Measurements from ENCODE around the gene GATAD2A.
A peak's percentile ranks its signal among the peaks of the same experiment; 100 is the strongest.

The GATAD2A gene

DNA sequence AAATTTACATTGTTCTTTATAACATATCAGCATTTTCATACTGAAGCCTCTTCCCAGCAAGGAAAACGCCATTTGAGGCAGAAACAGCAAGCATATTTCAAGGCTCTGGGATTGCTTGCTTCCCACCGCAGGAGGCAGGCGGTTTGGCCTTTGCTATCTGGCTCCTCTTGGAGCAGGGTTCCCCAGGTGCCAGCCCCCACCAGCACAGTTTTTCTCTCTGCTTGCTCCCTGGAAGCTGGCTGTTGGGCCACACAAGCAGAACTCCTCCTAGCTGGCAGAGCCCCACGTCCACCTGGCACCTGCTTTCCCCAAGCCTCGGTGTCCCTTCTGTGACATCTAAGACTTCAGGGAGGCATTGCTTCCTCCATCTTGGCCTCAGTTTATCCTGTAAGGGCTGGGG is 16.7 kb downstream of the GATAD2A start:
- DNase-seq (ENCODE audit: low read depth): no peak

DNA sequence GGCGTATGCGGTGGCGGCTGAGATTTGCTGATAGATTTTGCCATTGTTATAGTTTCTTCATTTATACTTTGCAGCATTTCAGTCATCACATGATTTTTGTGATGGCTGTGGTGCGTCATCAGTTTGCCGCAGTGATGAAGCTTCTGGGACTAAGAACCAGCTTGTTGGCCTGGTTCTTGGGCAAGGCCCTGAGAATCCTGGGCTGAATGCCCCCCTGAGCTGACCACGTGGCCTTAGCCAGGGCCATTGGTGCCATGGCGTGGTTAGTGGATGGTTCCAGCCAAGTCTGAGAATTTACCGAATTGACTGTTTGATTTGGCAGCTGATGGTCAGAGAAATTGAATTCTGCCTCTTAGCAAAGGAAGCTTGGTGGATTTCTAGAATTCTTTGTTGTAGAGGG is 17.8 kb downstream of the GATAD2A start:
- DNase-seq (ENCODE audit: low read depth): no peak

DNA sequence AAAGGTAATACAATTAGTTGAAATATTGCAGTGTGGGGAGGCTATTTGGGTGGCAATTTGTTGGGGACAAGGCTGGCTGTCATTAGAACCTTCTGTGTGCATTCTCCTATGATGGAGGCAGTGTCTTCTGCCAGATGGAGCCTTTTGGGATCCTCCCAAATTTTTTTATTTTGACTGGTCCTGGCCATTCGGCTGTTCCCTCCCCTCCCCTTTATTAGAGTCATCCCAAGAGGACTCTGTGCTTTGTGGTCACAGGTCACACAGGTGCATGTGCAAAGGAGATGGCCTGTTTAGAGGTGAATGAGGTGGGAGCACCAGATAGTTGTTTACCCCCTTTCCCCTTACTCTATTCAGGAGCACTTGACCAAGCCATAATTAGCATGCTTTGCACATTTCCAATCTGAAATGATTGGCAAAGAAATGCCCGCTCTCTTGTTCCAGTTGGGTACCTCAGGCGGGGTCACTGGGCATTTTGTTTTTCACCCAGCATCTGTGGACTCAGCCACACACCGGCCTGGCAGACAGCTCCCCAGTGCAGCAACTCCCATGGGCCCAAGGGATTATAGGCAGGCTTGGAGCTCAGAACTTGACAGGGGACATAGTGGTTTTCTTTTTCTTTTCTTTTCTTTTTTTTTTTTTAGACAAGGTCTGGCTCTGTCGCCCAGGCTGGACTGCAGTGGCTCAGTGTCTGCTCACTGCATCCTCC is 19.8 kb downstream of the GATAD2A start:
- no peak for DNase-seq (ENCODE audit: low read depth)

DNA sequence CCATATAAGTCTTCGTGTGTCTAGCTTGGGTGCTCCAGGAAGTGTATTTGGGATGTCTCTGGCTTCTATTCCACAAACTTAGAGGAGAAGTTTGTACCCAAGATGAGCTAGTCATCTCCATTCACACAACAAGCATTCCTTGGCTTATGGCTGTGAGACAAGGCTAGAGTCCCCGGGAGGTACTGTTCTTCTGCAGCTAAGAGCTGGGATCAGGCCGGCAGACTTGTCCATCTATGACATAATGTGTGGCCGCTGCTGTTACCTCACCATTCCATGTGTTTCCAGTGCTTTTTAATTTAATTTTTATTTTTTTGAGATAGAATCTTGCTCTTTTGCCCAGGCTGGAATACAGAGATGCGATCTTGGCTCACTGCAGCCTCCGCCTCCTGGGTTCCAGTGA is 20.7 kb downstream of the GATAD2A start:
- no peak for DNase-seq (ENCODE audit: low read depth)

DNA sequence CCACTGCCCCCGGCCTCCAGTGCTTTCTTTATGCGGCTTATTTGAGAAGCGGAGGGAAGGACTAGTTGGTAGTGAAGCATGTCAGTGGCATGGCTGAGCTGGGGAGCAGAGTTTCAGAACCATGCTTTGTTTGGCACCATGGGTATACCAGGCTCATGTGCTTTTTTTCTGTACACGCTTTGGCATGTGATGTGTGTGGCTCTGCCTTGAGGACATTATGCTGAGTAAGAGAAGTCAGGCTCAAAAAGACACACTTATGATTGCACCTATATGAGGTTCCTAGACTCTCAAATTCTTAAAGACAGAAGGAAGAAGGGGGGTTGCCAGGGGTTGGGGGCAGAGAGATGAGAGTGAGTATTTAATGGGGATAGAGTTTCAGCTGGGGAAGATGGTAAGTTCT is 21.3 kb downstream of the GATAD2A start:
- DNase-seq (ENCODE audit: low read depth): no peak

DNA sequence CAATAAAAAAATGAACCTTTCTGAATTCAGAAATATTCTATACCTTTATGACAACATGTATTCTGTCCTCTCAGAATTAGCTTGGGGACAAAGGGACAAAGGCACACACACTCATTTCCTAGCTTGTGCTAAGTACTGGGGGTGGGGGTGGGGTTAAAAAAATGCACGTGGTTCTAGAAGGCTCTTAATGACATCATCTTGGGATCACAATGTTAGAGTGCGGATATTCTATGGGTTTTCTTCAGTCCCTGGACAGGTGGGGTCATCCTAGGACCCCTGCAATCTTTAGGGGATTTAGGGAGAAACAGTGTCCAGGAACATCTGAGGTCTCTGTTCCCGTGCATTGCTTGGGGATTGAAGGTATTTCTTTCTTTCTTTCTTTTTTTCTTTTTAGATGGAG is 21.8 kb downstream of the GATAD2A start:
- DNase-seq (ENCODE audit: low read depth): no peak

DNA sequence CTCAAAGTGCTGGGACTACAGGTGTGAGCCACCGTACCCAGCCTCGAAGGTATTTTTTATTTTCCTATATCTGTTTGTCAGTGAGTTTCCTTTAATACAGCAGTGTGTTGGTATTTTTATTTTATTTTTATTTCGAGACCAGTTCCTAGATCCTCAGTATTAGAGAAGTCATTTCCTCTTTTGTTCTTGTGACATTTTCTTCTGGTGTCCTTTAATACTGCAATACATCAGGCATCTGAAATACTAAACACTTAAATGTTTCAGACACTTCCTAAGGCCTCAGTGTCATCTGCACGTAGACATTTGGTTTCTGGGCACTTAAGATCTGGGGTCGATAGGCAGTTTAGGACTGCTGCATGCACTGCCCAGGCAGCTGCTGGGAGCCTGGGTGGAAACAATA is 22.5 kb downstream of the GATAD2A start:
- DNase-seq (ENCODE audit: low read depth): no peak

- no peak for DNase-seq (ENCODE audit: low read depth)
Observed at GRCh38 chr19:19428746-19429145, 23.3 kb downstream of the GATAD2A start.

DNA sequence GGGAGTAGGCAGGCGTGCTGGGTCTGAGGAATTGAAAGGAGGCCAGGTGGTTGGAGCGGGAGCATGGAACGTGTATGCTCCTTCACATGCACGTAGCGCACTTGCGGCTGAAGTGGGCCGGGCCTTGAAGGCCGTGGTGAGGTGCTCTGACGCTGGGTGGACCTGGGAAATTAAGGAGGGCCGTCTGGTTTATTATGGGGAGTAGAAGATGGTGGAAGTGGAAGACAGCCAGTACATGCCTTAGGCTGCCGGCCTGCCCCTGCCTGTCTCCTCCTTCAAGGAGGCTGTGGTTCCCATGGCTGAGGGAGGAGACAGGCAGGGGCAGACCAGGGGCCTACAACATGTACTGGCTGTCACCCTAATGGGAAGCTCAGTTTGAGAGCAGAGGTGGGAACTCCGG is 23.9 kb downstream of the GATAD2A start:
- no peak for DNase-seq (ENCODE audit: low read depth)

DNA sequence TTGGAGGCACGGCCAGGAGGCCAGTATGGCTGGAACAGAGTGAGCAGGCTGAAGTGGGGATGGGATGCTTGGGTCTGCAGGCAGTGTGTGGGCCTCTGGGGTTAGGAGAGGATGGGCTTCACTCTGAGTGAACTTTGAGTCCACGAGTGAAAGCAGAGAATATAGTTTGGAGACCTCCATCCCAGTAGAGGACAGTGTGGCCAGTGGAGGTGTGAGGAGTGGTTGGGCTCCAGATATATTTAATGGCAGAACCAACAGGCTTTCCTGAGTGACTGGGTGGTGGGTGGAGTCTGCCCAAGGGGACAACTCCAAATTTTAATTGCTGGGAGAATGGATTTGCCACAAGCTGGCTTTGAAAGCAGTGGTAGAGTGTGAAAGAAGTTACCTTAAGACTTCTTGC is 27.3 kb downstream of the GATAD2A start:
- no peak for DNase-seq (ENCODE audit: low read depth)

DNA sequence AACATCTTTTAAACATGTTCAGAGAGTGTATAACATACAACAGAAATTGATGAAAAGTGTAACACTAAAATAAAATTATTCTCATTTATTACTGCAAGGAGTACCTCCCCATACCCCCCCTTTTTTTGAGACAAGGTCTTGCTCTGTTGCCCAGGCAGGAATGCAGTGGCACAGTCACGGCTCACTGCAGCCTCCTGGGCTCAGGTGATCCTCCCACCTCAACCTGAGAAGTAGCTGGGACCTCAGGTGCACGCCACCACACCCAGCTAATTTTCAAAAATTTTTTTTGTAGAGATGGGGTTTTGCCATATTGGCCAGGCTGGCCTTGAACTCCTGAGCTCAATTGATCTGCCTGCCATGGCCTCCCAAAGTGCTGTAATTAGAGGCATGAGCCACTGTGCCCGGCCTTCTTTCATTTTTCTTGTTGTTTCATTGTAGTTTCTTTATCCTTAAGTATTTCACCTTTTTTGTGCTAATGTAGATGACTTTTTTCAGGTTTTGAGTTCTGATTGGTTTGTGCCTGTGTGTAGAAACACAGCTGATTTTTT is 28.3 kb downstream of the GATAD2A start:
- no peak for DNase-seq (ENCODE audit: low read depth)

- DNase-seq (ENCODE audit: low read depth): peak; percentile 45
Observed at GRCh38 chr19:19434483-19435045, 29.1 kb downstream of the GATAD2A start.

DNA sequence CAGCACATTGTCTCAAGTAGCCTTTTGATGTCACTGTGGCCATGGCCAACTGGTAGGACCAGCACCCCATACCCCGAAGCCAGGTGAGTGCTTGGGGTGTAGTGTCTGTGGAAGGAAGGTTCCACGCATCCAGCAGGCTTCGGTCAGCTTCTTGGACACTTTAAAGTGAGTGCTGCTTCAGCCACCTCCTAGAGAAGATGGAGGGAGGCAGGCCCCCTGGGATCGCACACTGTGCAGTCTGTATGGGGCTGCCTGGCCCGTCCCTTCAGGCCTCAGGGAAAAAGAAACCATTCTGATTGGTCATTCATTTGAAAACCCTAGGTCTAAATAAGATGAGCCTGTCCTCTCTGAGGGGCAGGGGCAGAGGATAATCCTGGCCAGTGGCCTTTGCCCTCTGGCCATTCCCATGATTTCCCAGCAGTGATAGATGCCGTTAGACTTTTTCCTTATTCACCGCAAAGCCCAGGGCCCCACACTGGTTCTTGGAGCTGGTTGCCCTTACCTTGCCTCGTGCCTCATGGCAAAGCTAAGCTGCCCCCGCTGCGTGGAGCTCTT is 30.7 kb downstream of the GATAD2A start:
- DNase-seq (ENCODE audit: low read depth): no peak

GRCh38 chr19:19438366-19439175 is 33.1 kb downstream of the GATAD2A start:
- DNase-seq (ENCODE audit: low read depth): no peak

GRCh38 chr19:19439176-19439482 is 33.7 kb downstream of the GATAD2A start:
- no peak for DNase-seq (ENCODE audit: low read depth)

DNA sequence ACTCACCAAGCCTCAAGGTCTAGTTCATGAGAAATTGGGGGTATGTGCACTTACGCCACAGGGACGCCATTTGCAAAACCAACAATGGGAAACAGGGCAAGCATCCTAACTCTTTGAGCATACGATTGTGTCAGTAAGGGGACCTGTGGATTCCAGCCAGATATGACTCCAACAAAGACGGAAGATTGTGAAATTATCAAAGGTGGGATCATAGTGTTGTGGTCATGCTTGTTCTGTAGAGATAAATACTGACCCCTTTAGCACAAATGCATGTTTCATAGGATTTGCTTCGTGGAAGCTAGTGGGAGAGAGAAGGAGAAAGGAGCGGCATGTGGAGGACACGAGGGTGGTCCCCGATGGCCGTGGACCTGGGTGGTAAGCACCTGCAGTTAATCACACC is 37.8 kb downstream of the GATAD2A start:
- no peak for DNase-seq (ENCODE audit: low read depth)

- DNase-seq (ENCODE audit: low read depth): no peak
Observed at GRCh38 chr19:19443902-19444680, 38.6 kb downstream of the GATAD2A start.

GRCh38 chr19:19444681-19445155 is 39.2 kb downstream of the GATAD2A start:
- DNase-seq (ENCODE audit: low read depth): no peak

DNA sequence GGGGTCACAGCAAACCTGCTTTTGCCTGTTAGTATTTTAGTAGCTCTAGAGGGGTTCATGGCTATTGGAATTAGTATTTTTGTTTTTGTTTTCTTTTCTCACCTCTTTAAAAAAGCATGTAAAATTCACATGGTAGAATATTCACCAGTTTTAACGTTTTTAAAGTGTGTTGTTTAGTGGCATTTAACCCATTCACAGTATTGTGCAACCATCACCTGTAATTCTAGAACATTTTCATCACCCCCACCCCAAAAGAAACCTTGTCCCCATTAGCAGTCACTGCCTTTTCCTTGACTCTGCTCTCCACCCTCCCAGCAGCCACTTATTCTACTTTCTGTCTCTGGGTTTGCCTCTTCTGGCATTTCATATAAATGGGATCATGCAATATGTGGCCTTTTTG is 39.8 kb downstream of the GATAD2A start:
- no peak for DNase-seq (ENCODE audit: low read depth)

DNA sequence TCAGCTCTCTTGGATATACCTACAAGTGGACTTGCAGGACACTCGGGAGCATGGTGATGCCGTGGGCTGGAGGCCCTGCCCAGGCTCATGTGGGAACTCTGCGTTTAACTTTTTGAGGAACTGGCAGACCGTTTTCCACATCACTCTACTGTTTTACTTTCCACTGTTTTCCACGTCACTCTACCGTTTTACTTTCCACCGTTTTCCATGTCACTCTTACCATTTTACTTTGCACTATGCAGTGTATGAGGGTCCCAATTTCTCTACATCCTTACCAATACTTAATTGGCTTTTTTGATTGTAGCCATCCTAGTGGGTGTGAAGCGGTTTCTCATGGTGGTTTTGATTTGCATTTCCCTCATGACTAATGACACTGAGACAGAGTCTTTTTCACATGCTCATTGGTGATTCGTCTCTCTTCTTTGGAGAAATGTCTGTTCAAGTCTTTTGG is 40.5 kb downstream of the GATAD2A start:
- no peak for DNase-seq (ENCODE audit: low read depth)

- no peak for DNase-seq (ENCODE audit: low read depth)
Observed at GRCh38 chr19:19446655-19447437, 41.4 kb downstream of the GATAD2A start.

Data from amniotic epithelial cell (primary cell).